ENCODE results near the gene SIX4.
A peak's percentile ranks its signal among the peaks of the same experiment; 100 is the strongest.
"Not testable (repeated sequence)": the region's sequence is repeated elsewhere in the genome, so short reads cannot be mapped to it uniquely, and the experiment has no call there.

The SIX4 gene

GRCh38 chr14:60723907-60724618, at the start of gene SIX4:
Gene SIX4 (minus strand): TSS chr14:60724351. CDS start chr14:60724074, 277 bp downstream.
- peak; percentile 91 for DNase-seq

GRCh38 chr14:60773558-60773957, 49.4 kb upstream of the SIX4 start:
- no peak for DNase-seq

GRCh38 chr14:60771117-60771516, 47.0 kb upstream of the SIX4 start:
- DNase-seq, result no peak

- DNase-seq, result no peak
These were observed 44.5 kb upstream of the SIX4 start for GRCh38 chr14:60768602-60769001.

GRCh38 chr14:60760644-60761364, 36.7 kb upstream of the SIX4 start:
- no peak for DNase-seq

- no peak for DNase-seq
These were observed 36.1 kb upstream of the SIX4 start for GRCh38 chr14:60760209-60760608.

- no peak for DNase-seq
These were observed 34.7 kb upstream of the SIX4 start for GRCh38 chr14:60758885-60759284.

- DNase-seq, result no peak
These were observed 33.4 kb upstream of the SIX4 start for GRCh38 chr14:60757567-60758002.

GRCh38 chr14:60756847-60757246, 32.7 kb upstream of the SIX4 start:
- DNase-seq, result no peak

- DNase-seq, result no peak
These were observed 29.3 kb upstream of the SIX4 start for GRCh38 chr14:60753264-60754119.

GRCh38 chr14:60744566-60744965, 20.4 kb upstream of the SIX4 start:
- no peak for DNase-seq

GRCh38 chr14:60738843-60739508, 14.8 kb upstream of the SIX4 start:
- DNase-seq, result no peak

GRCh38 chr14:60736494-60736893, 12.3 kb upstream of the SIX4 start:
- no peak for DNase-seq

GRCh38 chr14:60735416-60735815, 11.3 kb upstream of the SIX4 start:
- no peak for DNase-seq

GRCh38 chr14:60734465-60735242, 10.5 kb upstream of the SIX4 start, which contains the start of gene MNAT1:
Gene MNAT1 (plus strand): TSS chr14:60734761. CDS start chr14:60734863, 102 bp downstream.
- peak; percentile 85 for DNase-seq

GRCh38 chr14:60732840-60733483, 8.8 kb upstream of the SIX4 start:
- no peak for DNase-seq

GRCh38 chr14:60731291-60731690, 7.1 kb upstream of the SIX4 start:
- not testable (repeated sequence) for DNase-seq

GRCh38 chr14:60723116-60723906, 840 bp downstream of the SIX4 start:
- peak; percentile 64 for DNase-seq

GRCh38 chr14:60722357-60723115, 1.6 kb downstream of the SIX4 start:
- DNase-seq, result peak; percentile 56

- peak; percentile 32 for DNase-seq
These were observed 2.1 kb downstream of the SIX4 start for GRCh38 chr14:60722107-60722356.
